HG03039 (cell line): ENCODE measurements around the gene CRHR2.

ENCODE experiments used
- ATAC-seq: cut with Tn5 transposase; IDR thresholded peaks from one replicate; pipeline ENCODE4 v1.9.1; 2021; ENCODE audit warnings: mild to moderate bottlenecking, moderate library complexity; ENCODE audit not compliant: unreplicated experiment

Gene CRHR2

GRCh38 chr7:30683306-30683705, 1.1 kb upstream of the CRHR2 start:
- no peak for ATAC-seq

- no peak for ATAC-seq
Observed at GRCh38 chr7:30681815-30682211, 443 bp downstream of the CRHR2 start.

- no peak for ATAC-seq
Observed at GRCh38 chr7:30681331-30681797, 892 bp downstream of the CRHR2 start.

- no peak for ATAC-seq
Observed at GRCh38 chr7:30679664-30680063, 2.6 kb downstream of the CRHR2 start.

GRCh38 chr7:30678805-30679204, 3.5 kb downstream of the CRHR2 start:
- no peak for ATAC-seq

- ATAC-seq, result no peak
Observed at GRCh38 chr7:30674876-30675275, 7.4 kb downstream of the CRHR2 start.

DNA sequence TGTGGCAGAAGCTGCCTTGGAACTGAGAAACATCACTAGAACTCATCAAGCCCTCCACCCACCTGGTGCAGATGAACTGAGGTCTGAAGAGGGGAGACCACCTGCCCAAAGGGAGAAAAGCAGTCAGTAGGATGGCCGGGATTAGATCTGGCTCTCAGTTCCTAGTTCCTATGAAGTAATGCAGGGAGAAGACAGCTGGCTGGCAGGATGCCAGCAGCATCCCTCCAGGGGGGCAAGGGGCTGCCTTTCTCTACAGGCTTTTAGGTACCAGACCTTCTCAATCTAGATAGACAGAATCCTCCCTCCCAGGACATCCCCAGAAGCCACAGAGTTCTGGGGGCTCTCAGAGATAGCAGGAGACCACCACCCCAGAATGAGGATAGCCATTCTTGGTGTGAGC, 7.8 kb downstream of the CRHR2 start:
- no peak for ATAC-seq

GRCh38 chr7:30671793-30672465, 10.3 kb downstream of the CRHR2 start:
- ATAC-seq, result no peak

GRCh38 chr7:30668102-30668501, 14.2 kb downstream of the CRHR2 start:
- no peak for ATAC-seq

DNA sequence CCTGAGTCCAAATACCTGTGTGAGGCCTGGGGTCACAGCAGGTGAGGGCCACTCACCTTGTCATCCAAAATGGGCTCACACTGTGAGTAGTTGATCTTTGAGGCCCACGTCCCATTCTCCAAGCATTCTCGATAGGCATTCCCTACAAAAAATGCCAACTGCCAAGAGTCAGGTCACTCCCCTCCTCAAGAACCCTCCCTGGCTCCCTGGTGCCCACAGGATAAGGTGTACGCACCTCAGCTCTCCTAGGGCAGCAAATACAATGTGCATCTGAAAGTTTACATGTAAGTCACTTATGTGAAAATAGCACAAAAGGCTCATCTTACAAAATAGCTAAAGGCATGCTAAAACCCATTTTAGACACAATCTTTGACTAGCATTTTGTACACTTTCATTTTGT, 15.1 kb downstream of the CRHR2 start:
- no peak for ATAC-seq

- ATAC-seq, result no peak
Observed at GRCh38 chr7:30665449-30665848, 16.8 kb downstream of the CRHR2 start.

DNA sequence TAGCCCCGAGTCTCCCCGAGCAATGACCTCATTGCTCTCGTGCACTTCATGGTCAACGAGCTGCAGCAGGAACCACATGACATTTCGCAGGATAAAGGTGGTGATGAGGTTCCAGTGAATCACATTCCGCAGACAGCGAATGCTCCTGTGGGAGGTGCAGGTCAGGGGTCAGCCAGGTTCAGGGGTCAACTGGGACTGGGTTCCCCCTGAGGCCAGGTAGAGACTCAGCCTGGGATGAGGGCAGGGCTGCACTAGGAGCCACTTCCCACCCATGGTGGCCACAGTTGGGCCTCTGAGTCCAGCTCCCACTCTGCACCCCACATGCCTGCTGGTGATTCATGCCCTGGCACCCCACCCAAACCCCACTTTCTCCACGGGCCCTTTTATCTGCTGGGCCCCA, 17.2 kb downstream of the CRHR2 start:
- ATAC-seq, result no peak

DNA sequence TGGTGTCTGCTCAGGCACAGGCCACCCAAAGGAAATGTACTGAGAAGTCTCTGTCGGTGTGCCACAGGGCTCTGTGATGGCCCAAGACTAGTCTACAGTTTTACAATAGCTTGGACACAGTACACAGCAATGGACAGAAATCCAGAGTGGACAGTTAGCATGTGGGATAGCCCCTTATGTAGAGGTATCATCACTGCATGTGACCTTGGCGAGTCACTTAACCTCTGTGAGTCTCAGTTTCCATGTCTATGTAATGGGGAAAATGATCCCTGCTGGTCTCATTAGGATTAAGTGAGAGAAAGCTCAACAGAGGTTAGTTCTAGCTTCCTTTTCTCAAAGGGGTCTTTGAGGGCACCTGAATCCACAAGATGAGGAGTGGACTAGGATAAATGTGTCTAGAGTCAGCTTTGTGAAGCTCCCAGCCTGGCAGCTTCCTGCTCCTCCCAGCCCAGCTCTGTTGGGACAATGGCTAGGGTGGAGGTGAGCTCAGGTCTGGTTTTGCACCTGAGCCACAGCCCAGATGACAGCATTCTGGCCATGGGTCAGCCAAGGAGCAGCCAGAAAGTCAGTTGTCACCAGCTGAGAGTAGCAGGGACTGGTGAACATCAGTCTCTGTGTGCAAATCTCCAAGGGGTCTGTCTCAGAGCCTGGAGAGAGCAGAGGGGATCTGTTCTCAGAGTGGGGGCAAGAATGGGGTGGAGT, 17.9 kb downstream of the CRHR2 start:
- no peak for ATAC-seq

GRCh38 chr7:30663414-30663813, 18.8 kb downstream of the CRHR2 start:
- no peak for ATAC-seq

GRCh38 chr7:30662431-30662939, 19.8 kb downstream of the CRHR2 start:
- no peak for ATAC-seq

GRCh38 chr7:30661926-30662325, 20.3 kb downstream of the CRHR2 start:
- no peak for ATAC-seq

- no peak for ATAC-seq
Observed at GRCh38 chr7:30660331-30661255, 21.7 kb downstream of the CRHR2 start.

GRCh38 chr7:30659312-30659711, 22.9 kb downstream of the CRHR2 start:
- ATAC-seq, result no peak

DNA sequence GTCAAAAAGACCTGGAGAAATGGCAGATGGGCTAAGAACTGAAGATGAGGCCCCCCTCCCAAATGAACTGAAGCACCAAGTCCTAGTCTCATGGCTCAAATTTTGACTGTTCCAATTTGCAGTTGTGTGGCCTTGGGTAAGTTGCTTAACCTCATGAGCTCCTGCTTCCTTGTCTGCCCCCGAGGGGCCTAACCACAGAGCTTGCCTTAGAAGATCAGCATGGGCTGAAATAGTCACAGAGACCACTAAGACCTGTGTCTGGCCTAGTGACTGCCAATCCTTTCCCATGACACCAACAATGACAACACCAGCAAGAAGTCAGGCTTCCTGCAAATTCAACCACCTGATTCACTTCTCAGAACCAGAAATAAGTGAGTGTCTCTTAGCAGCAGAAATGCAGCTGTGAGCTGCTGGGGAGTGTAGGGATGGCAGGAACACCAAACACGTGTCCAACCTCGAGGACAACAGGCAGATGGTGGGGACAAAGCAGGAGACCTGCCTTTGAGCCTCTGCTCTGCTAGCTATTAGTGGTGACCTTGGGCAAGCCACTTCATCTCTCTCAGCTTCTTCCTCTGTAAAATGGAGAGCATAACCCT, 23.7 kb downstream of the CRHR2 start:
- ATAC-seq, result no peak

DNA sequence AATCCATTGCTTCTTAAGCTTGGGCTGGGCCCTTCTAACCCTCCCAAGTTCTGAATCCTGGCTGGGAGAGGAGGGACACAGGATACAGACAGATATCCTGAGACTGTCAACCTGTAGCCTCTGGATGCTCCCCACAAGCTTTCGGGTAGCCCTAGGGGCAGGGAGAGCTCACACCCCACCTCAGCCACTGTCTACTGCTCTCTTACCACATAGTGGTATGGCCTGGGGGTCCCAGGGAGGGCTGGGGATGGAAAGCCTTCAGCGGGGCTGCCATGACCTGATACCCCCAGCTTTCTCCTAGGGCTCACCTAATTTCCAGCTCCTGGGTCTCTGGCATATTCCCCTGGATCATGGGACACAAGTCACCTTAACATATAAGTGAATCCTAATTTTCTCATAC, 25.1 kb downstream of the CRHR2 start:
- ATAC-seq, result no peak
